K562 (cell line): ENCODE measurements around the gene CASP2. TPM values are rescaled to one million over a fixed set of nuclear protein-coding genes. Genes with fewer than 3 reads are reported as not detected.

Source experiments
- ATF7 ChIP-seq: fragments of 450-650 bp; IDR thresholded peaks from 2 replicates; pipeline ENCODE4 v1.7.1; 2014; ENCODE audit warnings: mild to moderate bottlenecking, moderate library complexity
- EHMT2 ChIP-seq: fragments of 450-650 bp; IDR thresholded peaks from 2 replicates; pipeline ENCODE4 v1.6.1; 2018; ENCODE audit warnings: antibody characterized with exemption
- EP300 ChIP-seq: IDR thresholded peaks from 2 replicates; pipeline ENCODE4 v1.6.1; 2012; ENCODE audit warnings: low read length, improper control_type of control experiment
- GABPB1 ChIP-seq: sonication (generic); formaldehyde crosslinking; IDR thresholded peaks from 2 replicates; pipeline ENCODE4 v1.8.0; 2022; ENCODE audit warnings: mild to moderate bottlenecking, missing genetic modification reagents
- GTF2E2 ChIP-seq: fragments of 200-800 bp; sonication (Bioruptor generic); IDR thresholded peaks from 2 replicates; pipeline ENCODE4 v1.6.1; 2016; ENCODE audit warnings: missing genetic modification characterization, missing compliant biosample characterization
- HCFC1 ChIP-seq: IDR thresholded peaks from 2 replicates; pipeline ENCODE4 v1.6.1; 2012; ENCODE audit warnings: low read depth, low read length, improper control_type of control experiment
- HDAC2 ChIP-seq: fragments of 450-650 bp; IDR thresholded peaks from 2 replicates; pipeline ENCODE4 v1.6.1; 2016; ENCODE audit warnings: mild to moderate bottlenecking
- HIVEP1 ChIP-seq: fragments of 250-450 bp; sonication (Bioruptor Pico); IDR thresholded peaks from 2 replicates; pipeline ENCODE4 v1.4.0; 2020; ENCODE audit warnings: mild to moderate bottlenecking
- HSF4 ChIP-seq: fragments of 250-450 bp; sonication (Bioruptor Pico); IDR thresholded peaks from 2 replicates; pipeline ENCODE4 v2.1.2; 2022; ENCODE audit warnings: mild to moderate bottlenecking, moderate library complexity, borderline replicate concordance
- NR4A1 ChIP-seq, 2 experiments: fragments of 250-450 bp in 1 of 2; fragments of 450-650 bp in 1 of 2; sonication (Bioruptor Pico) in 1 of 2; IDR thresholded peaks; 2 replicates each; pipeline versions ENCODE4 v1.4.0 to v1.6.1; 2016 to 2020; ENCODE audit warnings: mild to moderate bottlenecking in 2 of 2, missing compliant biosample characterization in 1 of 2, missing genetic modification characterization in 1 of 2, moderate library complexity in 1 of 2
- RB1 ChIP-seq: fragments of 450-650 bp; IDR thresholded peaks from 2 replicates; pipeline ENCODE4 v1.6.1; 2017; ENCODE audit warnings: low read depth, mild to moderate bottlenecking
- RBBP5 ChIP-seq: fragments of 200-600 bp; sonication (generic); IDR thresholded peaks from 2 replicates; pipeline ENCODE4 v1.6.1; 2012; ENCODE audit warnings: borderline replicate concordance, mild to moderate bottlenecking, low read length, control low read depth, inconsistent platforms; ENCODE audit not compliant: insufficient read depth, poor library complexity, severe bottlenecking
- SIN3B ChIP-seq: fragments of 450-650 bp; IDR thresholded peaks from 2 replicates; pipeline ENCODE4 v1.6.1; 2017; ENCODE audit warnings: low read depth, mild to moderate bottlenecking, moderate library complexity
- ZFPM2 ChIP-seq: fragments of 250-450 bp; sonication (Bioruptor Pico); IDR thresholded peaks from 2 replicates; pipeline ENCODE4 v1.5.1; 2022; ENCODE audit warnings: mild to moderate bottlenecking
- polyA plus RNA-seq, 8 experiments: library from polyadenylated mRNA; depleted of rRNA in 4 of 8; stranded (reverse) in 5 of 8; unstranded in 3 of 8; fragments of >200 nt; fragmentation: Nextera tagmentation in 2 of 8; fragmentation: Illumina TruSeq in 1 of 8; extraction: Ambion mirVana in 2 of 8; extraction: Trizol in 1 of 8; gene quantifications; 2 replicates each; pipeline versions ENCODE4 v1.2.1 to v1.2.3, GENCODE V29; 2011 to 2014; ENCODE audit warnings: inconsistent platforms in 1 of 8, missing spikeins in 1 of 8
- total RNA-seq, 7 experiments: library from RNA; depleted of rRNA in 6 of 7; stranded (reverse); fragments of >200 nt in 6 of 7; fragmentation: Illumina TruSeq in 2 of 7; extraction: Trizol in 2 of 7; gene quantifications; 2 replicates each; pipeline versions ENCODE4 v1.2.1 to v1.2.3, GENCODE V29; 2011 to 2021; ENCODE audit warnings: low replicate concordance in 1 of 7
- TF ChIP-seq, protein P1 (sequence below): fragments of 450-650 bp; formaldehyde crosslinking; IDR thresholded peaks from 2 replicates; pipeline ENCODE4 v1.4.0; 2020; ENCODE audit warnings: mild to moderate bottlenecking, moderate library complexity
- TF ChIP-seq, protein P2 (sequence below): fragments of 450-650 bp; IDR thresholded peaks from 2 replicates; pipeline ENCODE4 v1.6.1; 2018; ENCODE audit not compliant: partially characterized antibody
- TF ChIP-seq, protein P3 (sequence below), 3 experiments: fragments of 200-800 bp in 1 of 3; fragments of 250-450 bp in 1 of 3; fragments of 450-650 bp in 1 of 3; sonication (Bioruptor Pico) in 1 of 3; sonication (Bioruptor generic) in 1 of 3; formaldehyde crosslinking in 1 of 3; IDR thresholded peaks; 2 replicates each; pipeline versions ENCODE4 v1.6.1 to v1.8.0; 2016 to 2022; ENCODE audit warnings: mild to moderate bottlenecking in 2 of 3, missing genetic modification characterization in 2 of 3, missing compliant biosample characterization in 1 of 3, moderate library complexity in 1 of 3

CASP2 gene
- total and polyA plus RNA-seq, 9 of the 15 experiments (the other 6 are each of a cell fraction or from before 2014, with no cell fraction given) = 18.8 to 64.9 (median 24.1) TPM

DNA sequence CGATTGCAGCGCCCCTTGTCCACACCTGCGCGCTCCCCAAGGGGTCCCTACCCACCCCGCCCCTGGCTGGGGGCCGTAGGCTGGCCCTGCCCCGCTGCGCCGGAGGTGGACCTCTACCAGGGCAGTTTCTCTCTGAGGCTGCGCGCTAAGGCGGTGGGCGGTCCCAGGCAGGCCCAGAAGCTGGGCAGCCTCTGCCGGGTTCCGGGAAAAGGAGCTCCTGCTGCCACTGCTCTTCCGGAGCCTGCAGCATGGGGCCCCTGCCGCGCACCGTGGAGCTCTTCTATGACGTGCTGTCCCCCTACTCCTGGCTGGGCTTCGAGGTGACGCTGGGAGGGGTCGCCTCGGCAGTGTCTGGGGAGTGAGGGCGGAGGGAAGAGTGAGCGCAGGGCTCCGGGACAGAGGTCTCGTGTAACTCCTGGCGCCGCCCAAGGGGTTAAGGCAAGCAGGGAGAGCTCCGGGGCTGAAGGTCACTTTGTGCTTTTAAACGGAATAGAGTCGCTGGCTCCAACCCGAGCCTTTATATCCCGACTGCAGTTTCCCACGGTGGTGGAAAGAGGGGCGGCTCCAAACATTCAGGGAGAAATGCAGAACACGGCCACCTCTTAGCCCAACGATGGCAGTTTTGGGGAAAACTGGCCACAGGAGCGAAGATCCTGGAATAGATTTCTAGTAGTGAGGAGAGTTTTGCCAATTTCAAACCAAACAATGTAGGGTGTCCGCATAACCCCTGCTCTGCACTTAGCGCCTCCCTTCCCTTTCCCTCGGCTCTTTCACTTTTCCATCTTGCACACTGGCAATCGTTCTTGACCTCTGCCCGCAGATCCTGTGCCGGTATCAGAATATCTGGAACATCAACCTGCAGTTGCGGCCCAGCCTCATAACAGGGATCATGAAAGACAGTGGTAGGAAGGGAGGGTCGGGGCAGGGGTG lies 24.6 kb upstream of the CASP2 start, which contains the start of gene GSTK1 (continued):
- TF ChIP-seq NR4A1 (CRISPR knock-in tag; IDR thresholded peaks at IDR 0.05) (no peak), NR4A1 (tag; IDR thresholded peaks at IDR 0.05) (0 out of 2 replicates have a peak, but pooled peaks have one; percentile 34), GABPB1 (CRISPR knock-in tag) (peak; percentile 54; the same call in 1 of the 2 replicates), HCFC1 (peak; percentile 41), EP300 (peak; percentile 43; the same call in 1 of the 2 replicates), HIVEP1 (CRISPR knock-in tag) (peak; percentile 11; the same call in 1 of the 2 replicates), RB1 (peak; percentile 80), HDAC2 (peak; percentile 83), ATF7 (peak; percentile 74), ZFPM2 (CRISPR knock-in tag) (0 out of 2 replicates have a peak, but pooled peaks have one; percentile 19), GTF2E2 (tag) (peak; percentile 87), HSF4 (0 out of 2 replicates have a peak, but pooled peaks have one; percentile 62), SIN3B (peak; percentile 44; the same call in 1 of the 2 replicates), EHMT2 (no peak), RBBP5 (peak; percentile 91)
- TF ChIP-seq, protein P1, sequence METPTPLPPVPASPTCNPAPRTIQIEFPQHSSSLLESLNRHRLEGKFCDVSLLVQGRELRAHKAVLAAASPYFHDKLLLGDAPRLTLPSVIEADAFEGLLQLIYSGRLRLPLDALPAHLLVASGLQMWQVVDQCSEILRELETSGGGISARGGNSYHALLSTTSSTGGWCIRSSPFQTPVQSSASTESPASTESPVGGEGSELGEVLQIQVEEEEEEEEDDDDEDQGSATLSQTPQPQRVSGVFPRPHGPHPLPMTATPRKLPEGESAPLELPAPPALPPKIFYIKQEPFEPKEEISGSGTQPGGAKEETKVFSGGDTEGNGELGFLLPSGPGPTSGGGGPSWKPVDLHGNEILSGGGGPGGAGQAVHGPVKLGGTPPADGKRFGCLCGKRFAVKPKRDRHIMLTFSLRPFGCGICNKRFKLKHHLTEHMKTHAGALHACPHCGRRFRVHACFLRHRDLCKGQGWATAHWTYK (CRISPR knock-in tag) = peak; percentile 60
- TF ChIP-seq, protein P2, sequence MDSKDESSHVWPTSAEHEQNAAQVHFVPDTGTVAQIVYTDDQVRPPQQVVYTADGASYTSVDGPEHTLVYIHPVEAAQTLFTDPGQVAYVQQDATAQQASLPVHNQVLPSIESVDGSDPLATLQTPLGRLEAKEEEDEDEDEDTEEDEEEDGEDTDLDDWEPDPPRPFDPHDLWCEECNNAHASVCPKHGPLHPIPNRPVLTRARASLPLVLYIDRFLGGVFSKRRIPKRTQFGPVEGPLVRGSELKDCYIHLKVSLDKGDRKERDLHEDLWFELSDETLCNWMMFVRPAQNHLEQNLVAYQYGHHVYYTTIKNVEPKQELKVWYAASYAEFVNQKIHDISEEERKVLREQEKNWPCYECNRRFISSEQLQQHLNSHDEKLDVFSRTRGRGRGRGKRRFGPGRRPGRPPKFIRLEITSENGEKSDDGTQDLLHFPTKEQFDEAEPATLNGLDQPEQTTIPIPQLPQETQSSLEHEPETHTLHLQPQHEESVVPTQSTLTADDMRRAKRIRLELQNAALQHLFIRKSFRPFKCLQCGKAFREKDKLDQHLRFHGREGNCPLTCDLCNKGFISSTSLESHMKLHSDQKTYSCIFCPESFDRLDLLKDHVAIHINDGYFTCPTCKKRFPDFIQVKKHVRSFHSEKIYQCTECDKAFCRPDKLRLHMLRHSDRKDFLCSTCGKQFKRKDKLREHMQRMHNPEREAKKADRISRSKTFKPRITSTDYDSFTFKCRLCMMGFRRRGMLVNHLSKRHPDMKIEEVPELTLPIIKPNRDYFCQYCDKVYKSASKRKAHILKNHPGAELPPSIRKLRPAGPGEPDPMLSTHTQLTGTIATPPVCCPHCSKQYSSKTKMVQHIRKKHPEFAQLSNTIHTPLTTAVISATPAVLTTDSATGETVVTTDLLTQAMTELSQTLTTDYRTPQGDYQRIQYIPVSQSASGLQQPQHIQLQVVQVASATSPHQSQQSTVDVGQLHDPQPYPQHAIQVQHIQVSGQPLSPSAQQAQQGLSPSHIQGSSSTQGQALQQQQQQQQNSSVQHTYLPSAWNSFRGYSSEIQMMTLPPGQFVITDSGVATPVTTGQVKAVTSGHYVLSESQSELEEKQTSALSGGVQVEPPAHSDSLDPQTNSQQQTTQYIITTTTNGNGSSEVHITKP = peak; percentile 44
- TF ChIP-seq, protein P3, sequence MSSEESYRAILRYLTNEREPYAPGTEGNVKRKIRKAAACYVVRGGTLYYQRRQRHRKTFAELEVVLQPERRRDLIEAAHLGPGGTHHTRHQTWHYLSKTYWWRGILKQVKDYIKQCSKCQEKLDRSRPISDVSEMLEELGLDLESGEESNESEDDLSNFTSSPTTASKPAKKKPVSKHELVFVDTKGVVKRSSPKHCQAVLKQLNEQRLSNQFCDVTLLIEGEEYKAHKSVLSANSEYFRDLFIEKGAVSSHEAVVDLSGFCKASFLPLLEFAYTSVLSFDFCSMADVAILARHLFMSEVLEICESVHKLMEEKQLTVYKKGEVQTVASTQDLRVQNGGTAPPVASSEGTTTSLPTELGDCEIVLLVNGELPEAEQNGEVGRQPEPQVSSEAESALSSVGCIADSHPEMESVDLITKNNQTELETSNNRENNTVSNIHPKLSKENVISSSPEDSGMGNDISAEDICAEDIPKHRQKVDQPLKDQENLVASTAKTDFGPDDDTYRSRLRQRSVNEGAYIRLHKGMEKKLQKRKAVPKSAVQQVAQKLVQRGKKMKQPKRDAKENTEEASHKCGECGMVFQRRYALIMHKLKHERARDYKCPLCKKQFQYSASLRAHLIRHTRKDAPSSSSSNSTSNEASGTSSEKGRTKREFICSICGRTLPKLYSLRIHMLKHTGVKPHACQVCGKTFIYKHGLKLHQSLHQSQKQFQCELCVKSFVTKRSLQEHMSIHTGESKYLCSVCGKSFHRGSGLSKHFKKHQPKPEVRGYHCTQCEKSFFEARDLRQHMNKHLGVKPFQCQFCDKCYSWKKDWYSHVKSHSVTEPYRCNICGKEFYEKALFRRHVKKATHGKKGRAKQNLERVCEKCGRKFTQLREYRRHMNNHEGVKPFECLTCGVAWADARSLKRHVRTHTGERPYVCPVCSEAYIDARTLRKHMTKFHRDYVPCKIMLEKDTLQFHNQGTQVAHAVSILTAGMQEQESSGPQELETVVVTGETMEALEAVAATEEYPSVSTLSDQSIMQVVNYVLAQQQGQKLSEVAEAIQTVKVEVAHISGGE (CRISPR knock-in tag; IDR thresholded peaks at IDR 0.05) = peak in 1 of 3 experiments; percentile 80; a peak in 2 of 6 replicates
